HG02938 (cell line): ENCODE data around the gene APOBEC3G.
"Not testable (repeated sequence)": the region's sequence is repeated elsewhere in the genome, so short reads cannot be mapped to it uniquely, and the experiment has no call there.

Experiments used
- ATAC-seq: cut with Tn5 transposase; IDR thresholded peaks from one replicate; pipeline ENCODE4 v1.9.1; 2021; ENCODE audit warnings: mild to moderate bottlenecking, moderate library complexity; ENCODE audit not compliant: unreplicated experiment

Gene APOBEC3G

DNA sequence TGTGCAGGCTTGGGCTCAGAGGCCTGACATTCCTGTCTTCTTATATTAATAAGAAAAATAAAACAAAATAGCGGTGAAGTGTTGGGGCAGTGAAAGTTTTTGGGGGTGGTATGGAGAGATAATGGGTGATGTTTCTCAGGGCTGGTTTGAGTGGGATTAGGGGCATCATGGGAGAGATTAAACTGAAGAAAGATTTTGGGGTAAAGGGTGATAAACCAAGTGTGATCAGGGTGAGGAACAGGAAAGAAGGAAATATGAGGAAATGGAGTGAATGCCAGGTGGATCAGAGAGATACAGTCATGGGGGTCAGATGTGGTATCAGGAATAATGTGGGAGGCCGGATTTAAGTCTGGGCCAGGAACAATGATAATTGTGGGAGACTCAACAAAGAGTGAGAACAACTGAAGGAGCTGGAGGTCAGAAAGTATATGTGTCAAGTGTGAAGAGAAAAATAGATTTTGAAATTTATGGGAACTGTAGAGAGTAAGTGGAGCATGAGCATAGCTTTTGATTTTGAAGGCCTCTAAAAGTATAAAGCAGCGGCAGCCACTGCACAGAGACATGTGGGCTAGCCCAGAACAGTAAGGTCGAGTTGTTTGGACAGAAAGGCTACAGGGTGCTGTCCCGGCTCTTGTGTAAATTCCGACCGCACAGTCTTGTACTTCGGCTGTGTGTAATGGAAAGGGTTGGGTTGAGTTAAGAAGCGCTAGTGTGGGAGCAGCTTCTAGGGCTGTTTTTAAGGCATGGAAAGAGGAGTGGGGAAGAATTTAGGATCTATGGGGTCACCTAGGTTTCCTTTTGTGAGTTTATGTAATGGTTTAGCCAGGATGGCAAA lies 10.4 kb upstream of the APOBEC3G start:
- ATAC-seq: not testable (repeated sequence)

DNA sequence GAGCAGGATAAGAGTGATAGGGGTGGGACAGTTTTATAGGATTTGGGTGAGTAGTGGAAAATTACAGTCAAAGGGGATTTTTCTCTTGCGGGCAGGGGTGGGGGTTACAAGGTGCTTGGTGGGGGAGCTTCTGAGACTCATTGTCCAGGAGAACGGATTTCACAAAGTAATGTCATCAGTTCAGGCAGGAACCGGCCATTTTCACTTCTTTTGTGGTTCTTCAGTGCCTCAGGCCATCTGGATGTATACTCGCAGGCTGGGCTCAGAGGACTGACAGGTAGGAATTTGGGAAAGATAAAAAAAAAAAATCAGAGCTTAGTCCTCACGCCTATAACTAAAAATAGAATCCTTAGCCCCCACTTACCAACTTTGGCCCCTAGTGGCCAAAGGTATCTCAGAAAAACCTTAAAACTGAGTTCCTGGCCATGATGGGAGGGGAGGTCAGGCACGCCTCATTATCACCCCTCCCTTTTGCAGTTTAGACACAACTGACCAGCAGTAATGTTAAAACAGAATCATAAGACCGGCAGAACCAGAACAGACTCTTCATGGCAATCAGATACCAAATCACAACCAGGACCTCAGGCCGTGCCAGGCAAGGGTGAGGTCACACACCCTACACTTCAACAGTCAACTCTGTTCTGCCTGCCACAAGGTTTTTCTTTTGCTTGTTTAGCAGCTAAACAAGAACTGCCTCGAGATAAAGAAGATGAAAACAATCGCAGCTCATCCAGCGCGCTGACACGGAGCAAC lies 8.9 kb upstream of the APOBEC3G start:
- ATAC-seq: no peak

- ATAC-seq: no peak
Measured at GRCh38 chr22:39070186-39070585, 6.9 kb upstream of the APOBEC3G start.

DNA sequence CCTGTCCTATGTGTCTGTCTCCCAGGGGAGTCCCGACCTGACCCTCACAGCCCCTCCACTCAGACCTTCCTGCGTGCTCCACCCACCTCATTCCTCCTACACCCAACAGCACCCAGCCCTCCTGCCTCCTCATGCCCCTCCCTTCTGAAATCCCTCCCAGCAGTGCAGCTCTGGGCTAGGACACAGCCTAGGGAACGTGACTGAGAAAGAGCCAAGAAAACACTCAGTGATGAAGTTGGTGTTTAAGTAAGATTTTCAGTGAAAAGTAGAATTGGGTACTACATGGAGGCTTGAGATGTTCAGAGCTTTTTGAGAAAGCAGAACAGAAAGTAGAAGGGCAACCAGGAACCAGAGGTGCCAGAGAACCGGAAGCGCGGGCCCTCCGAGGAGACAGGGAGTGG lies 4.5 kb upstream of the APOBEC3G start:
- not testable (repeated sequence) for ATAC-seq

DNA sequence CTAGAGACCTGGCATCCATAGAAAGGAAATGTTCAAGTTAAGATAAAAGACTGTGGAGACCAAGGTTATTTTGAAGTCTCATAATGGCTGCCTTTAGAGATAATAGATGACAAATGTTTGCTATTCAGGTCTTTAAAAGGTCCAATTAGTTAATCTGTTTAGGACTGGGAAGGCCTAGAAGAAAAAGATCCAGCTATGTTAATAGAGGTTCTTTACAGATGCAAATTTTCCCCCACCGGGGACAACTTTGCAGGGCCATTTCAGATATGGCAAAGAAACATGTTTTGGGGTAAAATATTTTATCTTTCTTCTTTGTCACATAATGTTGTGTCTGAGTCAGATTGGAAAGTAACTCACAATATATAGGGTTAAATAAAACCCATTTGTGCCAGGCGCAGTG lies 3.1 kb upstream of the APOBEC3G start:
- ATAC-seq: no peak

- ATAC-seq: not testable (repeated sequence)
Measured at GRCh38 chr22:39076155-39077025, 685 bp upstream of the APOBEC3G start.

- ATAC-seq: not testable (repeated sequence)
Measured at GRCh38 chr22:39077912-39078311, 837 bp downstream of the APOBEC3G start.

DNA sequence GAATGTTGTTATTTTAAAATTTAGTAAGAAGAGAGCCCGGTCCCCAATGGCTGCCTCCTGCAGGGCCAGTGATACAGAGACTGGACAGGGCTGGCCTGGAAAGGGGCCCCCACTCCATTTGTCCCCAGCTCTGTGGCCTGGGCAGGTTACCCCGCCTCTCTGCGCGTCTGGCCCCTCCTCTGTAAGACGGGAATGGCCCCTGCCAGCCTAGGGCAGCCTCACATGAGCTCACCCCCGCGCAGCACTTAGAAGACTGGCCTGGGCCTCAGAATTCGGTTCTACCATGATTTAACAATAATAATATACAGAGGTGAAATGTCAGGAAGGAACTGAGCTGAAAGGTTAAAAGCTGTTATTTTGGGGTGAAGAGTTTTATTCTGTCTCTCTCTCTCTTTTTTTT lies 1.3 kb downstream of the APOBEC3G start:
- ATAC-seq: no peak

DNA sequence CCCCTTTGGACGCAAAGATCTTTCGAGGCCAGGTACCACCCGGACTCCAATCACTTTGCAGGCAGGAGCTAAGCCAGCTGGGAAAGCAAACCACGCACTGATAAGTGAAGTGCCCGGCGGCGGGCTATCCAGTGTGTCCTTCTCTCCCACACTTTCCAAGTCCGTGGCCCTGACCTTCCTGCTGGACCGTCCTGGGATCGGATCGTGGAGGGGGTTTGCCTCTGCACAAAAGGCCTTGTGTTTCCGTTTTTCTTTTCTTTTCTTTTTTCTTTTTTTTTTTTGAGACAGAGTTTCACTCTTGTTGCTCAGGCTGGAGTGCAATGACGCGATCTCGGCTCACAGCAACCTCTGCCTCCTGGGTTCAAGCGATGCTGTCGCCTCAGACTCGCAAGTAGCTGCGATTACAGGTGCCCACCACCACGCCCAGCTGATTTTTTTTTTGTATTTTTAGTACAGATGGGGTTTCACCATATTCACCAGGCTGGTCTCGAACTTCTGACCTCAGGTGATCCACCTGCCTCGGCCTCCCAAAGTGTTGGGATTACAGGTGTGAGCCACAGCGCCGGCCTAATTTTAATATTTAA lies 2.1 kb downstream of the APOBEC3G start:
- not testable (repeated sequence) for ATAC-seq

DNA sequence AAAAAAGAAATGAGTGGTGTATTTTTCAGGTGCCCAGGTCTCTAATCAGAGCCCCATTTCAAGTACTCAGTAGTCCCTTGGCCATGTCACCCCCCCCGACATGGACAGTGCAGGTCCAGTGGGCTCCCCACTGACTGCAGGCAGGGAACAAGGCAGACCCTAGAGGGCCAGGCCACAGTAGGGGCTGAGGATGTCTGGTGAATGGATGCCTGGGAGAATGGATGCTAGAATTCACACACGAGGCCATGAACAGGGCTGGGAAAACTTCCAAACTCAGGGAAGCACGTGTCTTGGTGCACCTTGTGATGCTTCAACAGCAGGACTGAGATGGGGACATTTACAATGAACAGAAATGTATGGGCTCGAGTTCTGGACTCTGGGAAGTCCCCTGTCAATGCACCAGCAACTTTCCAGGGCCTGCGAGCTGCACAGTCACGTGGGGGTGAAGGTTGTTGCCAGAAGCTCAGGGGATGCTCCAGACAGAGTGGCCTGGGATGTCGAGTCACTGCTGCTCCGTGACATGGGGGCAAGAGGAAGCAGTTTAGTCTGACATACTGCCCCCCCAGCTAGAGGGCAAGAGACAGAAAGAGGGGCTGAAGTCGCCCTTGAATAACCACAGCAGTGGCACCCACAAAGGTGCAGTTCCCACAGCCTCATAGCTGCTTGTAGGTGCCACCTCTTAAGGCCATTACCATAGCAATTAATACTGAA lies 3.1 kb downstream of the APOBEC3G start:
- no peak for ATAC-seq

GRCh38 chr22:39081016-39081415 lies 3.9 kb downstream of the APOBEC3G start:
- ATAC-seq: no peak

DNA sequence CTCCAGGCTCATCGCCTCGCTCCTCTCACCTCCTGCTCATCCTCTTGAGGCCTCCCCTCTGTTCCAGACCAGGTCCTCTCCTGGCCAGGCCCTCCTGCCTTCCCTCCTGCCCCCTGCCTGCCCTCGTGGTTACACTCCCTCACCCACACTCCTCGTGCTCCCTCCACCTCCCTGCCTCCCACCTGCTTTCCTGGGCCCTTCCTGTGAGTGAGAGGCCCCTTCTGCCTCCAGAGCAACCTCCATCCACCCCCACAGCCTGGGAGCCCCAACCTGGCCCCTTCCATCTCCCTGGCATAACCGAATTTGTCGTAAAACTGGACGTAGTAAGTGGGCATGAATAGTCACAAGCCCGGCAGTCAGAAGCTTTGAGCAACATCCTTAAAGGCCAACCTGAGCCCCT lies 4.5 kb downstream of the APOBEC3G start:
- ATAC-seq: no peak

GRCh38 chr22:39083212-39084165 lies 6.4 kb downstream of the APOBEC3G start:
- ATAC-seq: no peak

GRCh38 chr22:39084666-39085065 lies 7.6 kb downstream of the APOBEC3G start:
- no peak for ATAC-seq

DNA sequence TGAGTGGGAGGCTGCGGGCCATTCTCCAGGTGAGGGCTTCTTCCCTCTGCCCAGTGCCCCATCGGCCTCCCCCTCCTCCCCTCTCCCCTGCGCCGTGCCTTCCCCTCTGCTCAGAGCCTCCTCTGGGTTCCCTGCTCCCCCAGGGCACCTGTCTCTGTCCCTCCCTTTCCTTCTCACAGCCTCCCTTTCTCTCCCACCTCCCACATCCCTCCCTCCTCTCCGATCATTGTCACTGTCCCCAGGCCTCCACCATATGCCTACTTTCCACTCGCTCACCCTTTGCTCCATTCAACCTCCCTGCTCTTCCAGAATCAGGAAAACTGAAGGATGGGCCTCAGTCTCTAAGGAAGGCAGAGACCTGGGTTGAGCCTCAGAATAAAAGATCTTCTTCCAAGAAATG lies 10.0 kb downstream of the APOBEC3G start:
- no peak for ATAC-seq

GRCh38 chr22:39087881-39088684 lies 11.0 kb downstream of the APOBEC3G start:
- ATAC-seq: no peak

DNA sequence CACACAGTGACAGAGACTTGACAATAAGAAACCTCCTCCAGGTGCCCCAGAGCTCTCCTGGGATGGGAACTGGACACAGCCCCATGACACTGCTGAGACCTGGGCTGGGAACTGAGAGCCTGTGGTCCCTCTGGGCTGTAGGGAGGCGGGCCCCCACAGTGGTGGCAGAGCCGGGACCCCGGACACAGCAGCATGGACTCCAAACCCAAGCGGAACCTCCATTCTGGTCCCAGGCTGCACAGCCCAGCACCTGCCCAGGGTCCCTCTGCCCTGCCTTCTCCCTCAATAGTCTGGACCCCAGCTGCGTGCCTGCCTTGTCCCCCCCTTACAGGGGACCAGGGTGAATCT lies 11.6 kb downstream of the APOBEC3G start:
- ATAC-seq: no peak

DNA sequence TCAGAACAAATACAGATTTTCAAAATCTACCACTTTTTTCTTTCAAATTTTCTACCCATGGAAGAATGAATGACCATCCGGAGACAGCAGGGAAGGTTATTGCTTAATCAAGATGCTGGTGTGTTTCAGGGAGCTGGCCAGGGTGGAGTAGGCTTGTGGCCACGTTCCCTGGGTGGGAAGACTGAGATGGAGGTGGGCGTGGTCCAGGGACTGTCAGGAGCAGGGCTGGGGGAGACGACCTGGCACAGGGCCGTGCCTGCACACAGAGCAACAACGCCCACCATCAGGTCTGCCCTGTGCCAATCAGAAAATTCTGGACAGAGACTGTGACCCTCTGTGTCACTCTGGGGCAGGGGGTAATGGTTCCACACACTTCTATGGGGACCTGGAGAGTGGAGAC lies 12.9 kb downstream of the APOBEC3G start:
- no peak for ATAC-seq
